HEK293T (cell line): Measurements from ENCODE around the gene TTC1.

Experiments used
- BHLHE40 ChIP-seq: fragments of 450-650 bp; IDR thresholded peaks from 2 replicates; pipeline ENCODE4 v1.6.1; 2016; ENCODE audit warnings: mild to moderate bottlenecking, moderate library complexity, borderline replicate concordance
- FOXM1 ChIP-seq: fragments of 450-650 bp; IDR thresholded peaks from 2 replicates; pipeline ENCODE4 v1.6.1; 2017; ENCODE audit warnings: mild to moderate bottlenecking, borderline replicate concordance
- PKNOX1 ChIP-seq: fragments of 450-650 bp; IDR thresholded peaks from 2 replicates; pipeline ENCODE4 v1.6.1; 2016
- TARDBP ChIP-seq: fragments of 450-650 bp; IDR thresholded peaks from 2 replicates; pipeline ENCODE4 v1.6.1; 2016

DNA sequence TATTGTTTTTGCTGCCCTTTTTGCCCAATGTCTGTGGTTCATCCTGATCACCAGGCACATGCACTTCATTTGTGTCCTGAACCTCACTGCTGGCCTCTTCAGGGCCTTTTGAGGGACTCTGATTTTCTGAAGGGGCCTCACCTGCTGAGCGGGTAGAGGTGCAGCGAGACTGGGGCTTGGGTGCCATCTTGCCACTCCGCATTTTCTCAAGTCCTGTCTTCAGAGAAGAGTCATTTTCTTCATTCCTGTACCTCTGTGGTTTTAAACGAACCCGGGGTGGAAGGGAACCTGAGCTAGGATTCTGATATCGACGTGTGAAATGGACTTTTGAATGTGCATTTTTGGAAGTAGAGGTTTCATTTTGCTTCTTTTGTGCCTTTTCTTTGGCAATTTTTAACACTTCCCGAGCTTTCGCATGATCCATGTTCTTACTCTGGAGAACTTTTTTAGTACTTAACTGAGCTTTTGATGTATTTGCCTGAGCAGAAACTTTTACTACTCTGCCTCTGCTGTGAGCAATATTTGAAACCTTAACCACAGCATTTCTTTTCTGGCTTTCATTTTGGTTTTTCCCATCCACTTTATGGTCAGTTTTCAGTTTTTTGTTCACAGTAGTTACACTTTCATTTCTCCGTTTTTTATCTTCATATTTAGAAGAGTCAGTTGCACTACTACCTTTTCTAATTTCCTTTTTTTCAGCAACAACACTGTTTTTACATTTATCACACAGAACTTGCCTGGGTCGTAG, 84.2 kb downstream of the TTC1 start:
- no peak for TF ChIP-seq TARDBP
- no peak for TF ChIP-seq BHLHE40
- TF ChIP-seq PKNOX1, result no peak
- no peak for TF ChIP-seq FOXM1
